Nephron (organoid): ENCODE results near the gene DHRS7C.

Experiments used
- H3K27ac Mint-ChIP-seq, 3 experiments: 2 replicates each; pipeline ENCODE4 v1.8.0; 2020; ENCODE audit warnings: mixed read lengths in 3 of 3, mild to moderate bottlenecking in 2 of 3, moderate library complexity in 1 of 3
- H3K27me3 Mint-ChIP-seq: 2 replicates; pipeline ENCODE4 v1.8.0; 2021; ENCODE audit warnings: low read depth, mild to moderate bottlenecking, moderate library complexity, mixed read lengths
- H3K36me3 Mint-ChIP-seq: 2 replicates; pipeline ENCODE4 v1.8.0; 2020; ENCODE audit warnings: low read depth, mixed read lengths
- H3K4me1 Mint-ChIP-seq: 2 replicates; pipeline ENCODE4 v1.8.0; 2020; ENCODE audit warnings: mixed read lengths
- H3K4me3 Mint-ChIP-seq, 3 experiments: 2 replicates each; pipeline ENCODE4 v1.8.0; 2020; ENCODE audit warnings: mild to moderate bottlenecking in 3 of 3, mixed read lengths in 3 of 3, moderate library complexity in 2 of 3
- H3K9me3 Mint-ChIP-seq: 2 replicates; pipeline ENCODE4 v1.8.0; 2020; ENCODE audit warnings: mixed read lengths
- TF ChIP-seq, protein P1 (sequence below), 3 experiments: fragments of 200-600 bp; sonication (generic); IDR thresholded peaks; one replicate each; pipeline ENCODE4 v1.5.0; 2021; ENCODE audit warnings: antibody characterized with exemption in 3 of 3; ENCODE audit not compliant: unreplicated experiment in 3 of 3

DHRS7C gene

DNA sequence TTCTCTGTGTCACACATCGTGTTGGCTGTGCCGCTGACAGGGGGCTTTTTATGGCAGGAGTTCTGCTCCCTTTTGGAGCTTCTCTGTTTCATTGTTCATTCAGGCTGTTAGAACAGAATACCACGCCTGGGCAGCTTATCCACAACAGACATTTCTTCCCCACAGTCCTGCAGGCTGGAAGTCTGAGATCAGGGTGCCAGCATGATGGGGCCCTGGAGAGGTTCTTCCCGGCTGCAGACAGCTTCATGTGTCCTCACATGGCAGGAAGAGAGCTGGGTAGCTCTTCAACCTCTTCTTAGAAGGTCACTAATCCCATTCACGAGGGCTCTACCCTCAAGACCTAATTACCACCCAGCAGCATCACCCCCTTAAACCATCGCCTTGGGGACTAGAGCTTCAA lies 65.1 kb downstream of the DHRS7C start:
- peaks cover 15% of the 10 kb centered on the region for H3K4me1 Mint-ChIP-seq
- peaks cover 4% of the 10 kb centered on the region for H3K36me3 Mint-ChIP-seq

DNA sequence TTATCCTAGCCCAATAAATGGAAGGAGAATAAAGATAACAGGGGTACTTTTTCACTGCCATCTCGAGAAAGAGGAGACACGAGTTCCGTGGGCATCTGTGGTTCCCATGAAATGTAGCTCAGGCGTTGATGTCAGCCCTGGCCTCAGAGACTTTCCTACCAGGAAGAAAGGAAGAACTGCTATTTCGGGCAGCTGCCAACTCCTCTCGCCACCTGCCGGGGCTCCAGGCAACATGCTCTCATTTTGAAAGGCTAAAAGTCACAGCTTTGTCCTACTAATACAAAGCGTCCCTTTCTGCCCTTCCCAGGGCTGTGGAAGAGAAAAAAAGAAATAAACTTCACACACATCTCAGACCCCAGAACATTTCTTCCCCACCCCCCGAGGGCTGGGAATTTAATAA lies 65.8 kb downstream of the DHRS7C start:
- peaks cover 15% of the 10 kb centered on the region for H3K4me1 Mint-ChIP-seq
- H3K36me3 Mint-ChIP-seq = peaks cover under 1% of the 10 kb centered on the region
- peaks cover 18% of the 10 kb centered on the region for H3K27me3 Mint-ChIP-seq
- TF ChIP-seq, protein P1, sequence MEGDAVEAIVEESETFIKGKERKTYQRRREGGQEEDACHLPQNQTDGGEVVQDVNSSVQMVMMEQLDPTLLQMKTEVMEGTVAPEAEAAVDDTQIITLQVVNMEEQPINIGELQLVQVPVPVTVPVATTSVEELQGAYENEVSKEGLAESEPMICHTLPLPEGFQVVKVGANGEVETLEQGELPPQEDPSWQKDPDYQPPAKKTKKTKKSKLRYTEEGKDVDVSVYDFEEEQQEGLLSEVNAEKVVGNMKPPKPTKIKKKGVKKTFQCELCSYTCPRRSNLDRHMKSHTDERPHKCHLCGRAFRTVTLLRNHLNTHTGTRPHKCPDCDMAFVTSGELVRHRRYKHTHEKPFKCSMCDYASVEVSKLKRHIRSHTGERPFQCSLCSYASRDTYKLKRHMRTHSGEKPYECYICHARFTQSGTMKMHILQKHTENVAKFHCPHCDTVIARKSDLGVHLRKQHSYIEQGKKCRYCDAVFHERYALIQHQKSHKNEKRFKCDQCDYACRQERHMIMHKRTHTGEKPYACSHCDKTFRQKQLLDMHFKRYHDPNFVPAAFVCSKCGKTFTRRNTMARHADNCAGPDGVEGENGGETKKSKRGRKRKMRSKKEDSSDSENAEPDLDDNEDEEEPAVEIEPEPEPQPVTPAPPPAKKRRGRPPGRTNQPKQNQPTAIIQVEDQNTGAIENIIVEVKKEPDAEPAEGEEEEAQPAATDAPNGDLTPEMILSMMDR (IDR thresholded peaks at IDR 0.05; ENCODE audit: unreplicated experiment in 3 of 3) = no peak
- no peak overlapping the region for H3K4me3 Mint-ChIP-seq
- no peaks in the 10 kb centered on the region for H3K9me3 Mint-ChIP-seq
- no peak overlapping the region for H3K27ac Mint-ChIP-seq

More for the DNA sequence above, 65.1 kb downstream of the DHRS7C start:
- H3K27ac Mint-ChIP-seq = peak overlapping the region in 1 of 3 experiments; percentile 15
- TF ChIP-seq, protein P1 (IDR thresholded peaks at IDR 0.05; ENCODE audit: unreplicated experiment in 3 of 3) = no peak
- H3K27me3 Mint-ChIP-seq = peaks cover 18% of the 10 kb centered on the region
- H3K4me3 Mint-ChIP-seq = no peak overlapping the region
- no peaks in the 10 kb centered on the region for H3K9me3 Mint-ChIP-seq
